ENCODE results near the gene MOGAT3. TPM values are rescaled to one million over a fixed set of nuclear protein-coding genes. Genes with fewer than 3 reads are reported as not detected.

MOGAT3 gene
- total RNA-seq, 1 experiment from 2014 or later: 0.15 TPM

- Histone ChIP-seq H3K14ac (ENCODE audit: insufficient read depth, low read length) (no peak overlapping the region), H3K27ac (ENCODE audit: insufficient read length, low read depth, low read length) (no peak overlapping the region), H2BK20ac (ENCODE audit: low read depth, low read length, poor library complexity, severe bottlenecking) (no peak overlapping the region), H3K4ac (ENCODE audit: low read depth, low read length) (no peak overlapping the region), H3K79me1 (ENCODE audit: insufficient read depth, low read depth, low read length, poor library complexity, severe bottlenecking) (no peaks in the 10 kb centered on the region), H3K27me3 (ENCODE audit: insufficient read depth, low read length) (no peaks in the 10 kb centered on the region), H4K5ac (ENCODE audit: insufficient read length, low read depth, low read length) (no peak overlapping the region), H3K23ac (ENCODE audit: insufficient read length, low read depth, low read length) (no peak overlapping the region), H3K4me1 (ENCODE audit: insufficient read depth, low read length) (no peaks in the 10 kb centered on the region), H4K91ac (ENCODE audit: insufficient read length, low read depth, low read length) (no peak overlapping the region), H2BK5ac (ENCODE audit: insufficient read length, low read length) (no peak overlapping the region), H3K4me2 (ENCODE audit: insufficient read depth, insufficient read length, low read length) (peak overlapping the region; percentile 94), H3K56ac (ENCODE audit: insufficient read length, low read depth, low read length) (no peak overlapping the region), H3K23me2 (ENCODE audit: insufficient read length, low read depth, low read length, poor library complexity, severe bottlenecking) (peaks cover 8% of the 10 kb centered on the region), H3K9ac (ENCODE audit: extremely low read depth, insufficient read length, low read length) (no peak overlapping the region), H3K9me3 (ENCODE audit: control insufficient read depth, low read depth, low read length) (no peaks in the 10 kb centered on the region), H2BK12ac (ENCODE audit: insufficient read length, low read depth, low read length) (no peak overlapping the region), H4K8ac (replicated peaks; ENCODE audit: insufficient read length, low read depth, low read length) (no peak overlapping the region), H2BK15ac (ENCODE audit: low read depth, low read length) (no peak overlapping the region), H4K20me1 (ENCODE audit: control insufficient read depth, insufficient read depth, insufficient read length) (peaks cover 4% of the 10 kb centered on the region), H2AK5ac (ENCODE audit: insufficient read length, low read length) (no peak overlapping the region), H2AFZ (ENCODE audit: low read length) (no peak overlapping the region), H3K18ac (ENCODE audit: insufficient read length, low read depth, low read length) (no peak overlapping the region), H3K79me2 (ENCODE audit: insufficient read depth, low read length) (no peaks in the 10 kb centered on the region), H3T11ph (ENCODE audit: low read length) (no peak overlapping the region), H2BK120ac (ENCODE audit: low read depth, low read length, poor library complexity, severe bottlenecking) (no peak overlapping the region)
- peak overlapping the region; percentile 93 to 96 for H3K4me3 Mint-ChIP-seq
- no CpG with 5 or more reads among the region's 32 CpGs for WGBS (ENCODE audit: extremely low coverage, insufficient read length, low lambda C conversion rate)
- no peak for DNase-seq
- peaks cover 6 to 38% (median 23%) of the 10 kb centered on the region in 3 experiments; a peak in 6 of 7 replicates for H3K36me3 Mint-ChIP-seq (ENCODE audit: insufficient read depth in 1 of 3, low read depth in 3 of 3)
- TF ChIP-seq CTCF (conservative IDR thresholded peaks at IDR 0.05): no peak
- peaks cover 17 to 20% of the 10 kb centered on the region in 2 experiments for H3K4me1 Mint-ChIP-seq
- peak overlapping the region; percentile 84 to 96 (median 93) for H3K27ac Mint-ChIP-seq
- no peaks in the 10 kb centered on the region; the same call in 1 of the 2 replicates for H3K27me3 Mint-ChIP-seq (ENCODE audit: low read depth)
- H3K9me3 Mint-ChIP-seq: no peaks in the 10 kb centered on the region
Measured at GRCh38 chr7:101245147-101245668, 44.4 kb upstream of the MOGAT3 start.
